K562 (cell line): Measurements from ENCODE around the gene WIPF1. TPM values are rescaled to one million over a fixed set of nuclear protein-coding genes. Genes with fewer than 3 reads are reported as not detected.

ENCODE experiments used
- CTCF ChIP-seq, 3 experiments: IDR thresholded peaks in 2 of 3; conservative IDR thresholded peaks in 1 of 3; 2 replicates each; pipeline ENCODE4 v1.5.1; 2011 to 2012; ENCODE audit warnings: low read length in 3 of 3, mild to moderate bottlenecking in 3 of 3, control low read depth in 2 of 3, improper control_type of control experiment in 1 of 3, inconsistent platforms in 1 of 3, low read depth in 1 of 3, mixed read lengths in 1 of 3, moderate library complexity in 1 of 3; ENCODE audit not compliant: insufficient read depth in 2 of 3
- E2F3 ChIP-seq: fragments of 250-450 bp; sonication (Bioruptor Pico); IDR thresholded peaks from 2 replicates; pipeline ENCODE4 v1.4.0; 2020; ENCODE audit warnings: mild to moderate bottlenecking
- E2F5 ChIP-seq: sonication (generic); formaldehyde crosslinking; IDR thresholded peaks from 2 replicates; pipeline ENCODE4 v1.8.0; 2022; ENCODE audit warnings: mild to moderate bottlenecking, missing genetic modification reagents
- HBP1 ChIP-seq: fragments of 450-650 bp; formaldehyde crosslinking; IDR thresholded peaks from 2 replicates; pipeline ENCODE4 v1.4.0; 2022; ENCODE audit warnings: missing genetic modification characterization
- HCFC1 ChIP-seq: IDR thresholded peaks from 2 replicates; pipeline ENCODE4 v1.6.1; 2012; ENCODE audit warnings: low read depth, low read length, improper control_type of control experiment
- HOMEZ ChIP-seq: fragments of 250-450 bp; sonication (Bioruptor Pico); IDR thresholded peaks from 2 replicates; pipeline ENCODE4 v1.4.0; 2020; ENCODE audit warnings: mild to moderate bottlenecking, moderate library complexity
- JUNB ChIP-seq: fragments of 450-650 bp; formaldehyde crosslinking; conservative IDR thresholded peaks from 2 replicates; pipeline ENCODE4 v1.4.0; 2020; ENCODE audit warnings: mild to moderate bottlenecking
- TEAD4 ChIP-seq, 2 experiments: sonication (generic) in 1 of 2; formaldehyde crosslinking in 1 of 2; IDR thresholded peaks; 2 replicates each; pipeline versions ENCODE4 v1.6.1 to v1.8.0; 2012 to 2022; ENCODE audit warnings: borderline replicate concordance in 1 of 2, inconsistent platforms in 1 of 2, low read length in 1 of 2, mild to moderate bottlenecking in 1 of 2, missing genetic modification reagents in 1 of 2
- ZNF740 ChIP-seq, 3 experiments: fragments of 200-800 bp in 1 of 3; sonication (Bioruptor generic) in 1 of 3; sonication (generic) in 1 of 3; formaldehyde crosslinking in 1 of 3; IDR thresholded peaks; 2 replicates each; pipeline versions ENCODE4 v1.6.1 to v1.8.0; 2016 to 2022; ENCODE audit warnings: mild to moderate bottlenecking in 2 of 3, missing compliant biosample characterization in 2 of 3, missing genetic modification characterization in 2 of 3, missing genetic modification reagents in 1 of 3
- polyA plus RNA-seq, 8 experiments: library from polyadenylated mRNA; depleted of rRNA in 4 of 8; stranded (reverse) in 5 of 8; unstranded in 3 of 8; fragments of >200 nt; fragmentation: Nextera tagmentation in 2 of 8; fragmentation: Illumina TruSeq in 1 of 8; extraction: Ambion mirVana in 2 of 8; extraction: Trizol in 1 of 8; gene quantifications; 2 replicates each; pipeline versions ENCODE4 v1.2.1 to v1.2.3, GENCODE V29; 2011 to 2014; ENCODE audit warnings: inconsistent platforms in 1 of 8, missing spikeins in 1 of 8
- total RNA-seq, 7 experiments: library from RNA; depleted of rRNA in 6 of 7; stranded (reverse); fragments of >200 nt in 6 of 7; fragmentation: Illumina TruSeq in 2 of 7; extraction: Trizol in 2 of 7; gene quantifications; 2 replicates each; pipeline versions ENCODE4 v1.2.1 to v1.2.3, GENCODE V29; 2011 to 2021; ENCODE audit warnings: low replicate concordance in 1 of 7

WIPF1 gene
- total and polyA plus RNA-seq, 9 of the 15 experiments (the other 6 are each of a cell fraction or from before 2014, with no cell fraction given) = 0.54 to 4.9 (median 2.4) TPM

GRCh38 chr2:174635015-174635593 lies 37.5 kb upstream of the WIPF1 start (continued):
- TF ChIP-seq HBP1 (CRISPR knock-in tag) (no peak), E2F3 (CRISPR knock-in tag) (0 out of 2 replicates have a peak, but pooled peaks have one; percentile 3), ZNF740 (CRISPR knock-in tag; IDR thresholded peaks at IDR 0.05) (no peak), ZNF740 (tag; IDR thresholded peaks at IDR 0.05) (no peak), HCFC1 (no peak), TEAD4 (IDR thresholded peaks at IDR 0.05; ENCODE audit: low read length) (no peak), TEAD4 (CRISPR knock-in tag; IDR thresholded peaks at IDR 0.05; ENCODE audit: borderline replicate concordance) (no peak), HOMEZ (CRISPR knock-in tag) (no peak), JUNB (no peak), E2F5 (CRISPR knock-in tag) (0 out of 2 replicates have a peak, but pooled peaks have one; percentile 2), CTCF (IDR thresholded peaks at IDR 0.05 in 2 of 3, conservative IDR thresholded peaks at IDR 0.05 in 1 of 3; ENCODE audit: insufficient read depth in 2 of 3, low read depth in 1 of 3, low read length in 3 of 3) (peak in 1 of 3 experiments; percentile 8; a peak in 1 of 6 replicates)
